Hematopoietic multipotent progenitor cell treated with erythropoietin and hydrocortisone succinate and interleukin-3 and kit ligand, for 15 days (in vitro differentiated cells): ENCODE data around the gene EPYC.
"Not testable (repeated sequence)": the region's sequence is repeated elsewhere in the genome, so short reads cannot be mapped to it uniquely, and the experiment has no call there.

Source experiments
- DNase-seq: peaks from one replicate; pipeline ENCODE4 v3.0.0-alpha.2; 2015; ENCODE audit warnings: low spot score

The EPYC gene

DNA sequence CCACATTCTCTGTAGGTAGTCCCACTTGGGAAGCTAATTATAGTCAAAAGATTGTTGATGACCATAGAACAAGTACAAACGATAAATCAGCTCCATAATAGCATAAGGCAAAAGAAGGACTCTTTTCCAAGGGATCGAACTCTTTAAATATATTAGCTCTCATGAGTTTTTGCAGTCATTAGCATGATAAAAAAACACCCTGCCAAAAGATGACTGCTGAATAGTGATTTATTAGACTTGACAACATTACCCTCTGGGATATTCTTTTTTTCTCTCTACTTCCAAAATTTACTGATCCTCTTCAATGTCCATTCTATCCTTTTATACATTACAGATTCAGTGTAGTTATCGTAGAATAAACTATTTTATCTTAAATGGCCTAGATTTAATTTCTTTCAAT, 14.2 kb downstream of the EPYC start:
- DNase-seq: no peak

DNA sequence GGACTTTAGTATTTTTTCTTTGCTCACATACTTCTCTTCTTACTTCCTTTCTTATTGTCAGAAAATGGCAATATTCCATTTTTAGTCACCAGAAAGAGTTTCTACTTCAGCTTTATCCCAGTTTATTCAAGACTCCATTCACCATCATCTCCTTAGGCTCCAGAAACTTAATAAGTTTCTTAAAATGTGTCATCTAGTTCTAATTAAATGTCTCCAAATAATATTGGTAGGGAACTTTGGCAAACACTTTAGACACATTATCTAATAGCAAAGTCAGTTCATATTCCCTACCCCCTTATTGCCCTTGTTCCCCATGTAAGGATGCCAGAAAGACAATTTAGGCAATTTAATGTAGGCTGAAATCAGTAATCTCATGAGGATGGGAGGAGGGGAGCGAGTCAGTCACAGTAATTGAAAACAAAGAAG, 15.1 kb downstream of the EPYC start:
- no peak for DNase-seq

- DNase-seq: no peak
Measured at GRCh38 chr12:90987520-90987919, 17.3 kb downstream of the EPYC start.

- no peak for DNase-seq
Measured at GRCh38 chr12:90987101-90987500, 17.7 kb downstream of the EPYC start.

- not testable (repeated sequence) for DNase-seq
Measured at GRCh38 chr12:90985331-90985730, 19.4 kb downstream of the EPYC start.

GRCh38 chr12:90984114-90984513, 20.7 kb downstream of the EPYC start:
- DNase-seq: no peak

DNA sequence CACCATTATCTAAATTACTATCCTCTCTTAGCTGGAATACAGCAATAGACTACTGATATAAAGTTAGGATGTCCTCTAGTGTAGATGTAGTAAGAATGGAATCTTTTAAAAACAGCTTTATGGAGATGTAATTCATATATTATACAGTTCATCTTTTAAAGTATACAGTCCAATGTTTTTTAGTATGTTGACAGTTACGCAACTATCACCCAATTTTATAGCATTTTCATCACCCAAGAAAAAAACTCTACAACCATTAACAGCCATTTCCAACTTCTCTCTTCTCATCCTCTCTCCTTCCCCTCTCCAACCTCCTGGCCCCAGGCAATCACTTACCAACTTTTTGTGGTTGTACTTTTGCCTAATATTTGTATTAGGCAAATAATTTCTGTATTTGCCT, 22.6 kb downstream of the EPYC start:
- DNase-seq: no peak

- no peak for DNase-seq
Measured at GRCh38 chr12:90979951-90980350, 24.8 kb downstream of the EPYC start.

DNA sequence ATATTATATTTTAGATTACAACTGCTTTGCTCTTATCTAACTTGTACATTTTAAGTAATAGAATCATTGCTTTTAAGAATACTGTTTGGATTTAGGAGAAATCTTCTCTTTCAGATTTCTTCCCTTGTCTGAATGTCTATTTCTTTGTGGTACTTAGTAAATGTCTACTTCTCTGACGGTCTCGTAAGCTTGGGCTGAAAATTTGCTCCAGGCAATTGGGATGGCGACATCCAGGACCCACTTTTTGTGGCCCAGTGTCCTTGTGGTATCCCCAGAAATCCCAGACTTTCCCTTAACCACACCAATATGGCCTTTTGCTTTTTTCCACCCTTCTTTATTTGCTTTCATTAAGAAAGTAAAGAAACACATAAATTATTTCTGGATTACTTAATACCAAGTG, 25.8 kb downstream of the EPYC start:
- no peak for DNase-seq

DNA sequence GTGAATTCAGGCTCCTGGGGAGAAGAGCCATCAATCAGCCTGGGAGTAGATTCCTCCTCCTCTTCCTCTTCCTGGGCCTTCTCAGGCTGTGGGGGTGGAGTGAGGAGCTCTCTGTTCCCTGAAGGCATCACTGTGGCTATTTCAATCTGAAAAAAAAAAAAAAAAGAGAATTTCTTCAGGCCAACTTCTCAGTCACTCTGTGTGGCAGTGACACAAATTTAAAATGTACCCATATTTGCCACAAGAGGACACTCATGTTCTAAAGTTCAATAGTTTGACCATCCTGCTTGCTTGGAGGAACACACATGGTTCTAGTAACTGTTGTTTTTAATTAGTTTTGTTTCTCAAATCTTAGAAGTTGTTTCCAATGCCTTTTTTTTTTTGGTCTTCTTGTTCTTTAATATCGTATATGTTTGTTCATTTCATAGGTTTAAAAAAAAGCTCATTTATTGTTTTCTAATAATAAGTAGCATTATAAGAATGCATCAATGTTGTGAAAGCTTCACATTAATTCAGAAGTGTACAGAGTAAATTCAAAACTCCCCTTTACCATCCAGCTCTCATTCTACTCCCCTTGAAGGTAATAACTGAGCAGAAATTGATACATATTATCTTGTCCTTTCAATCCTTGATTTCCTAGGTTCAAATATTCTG, 26.5 kb downstream of the EPYC start:
- DNase-seq: no peak

GRCh38 chr12:90977224-90977623, 27.5 kb downstream of the EPYC start:
- DNase-seq: no peak

GRCh38 chr12:90974286-90974685, 30.5 kb downstream of the EPYC start:
- DNase-seq: no peak

GRCh38 chr12:90972226-90972625, 32.5 kb downstream of the EPYC start:
- DNase-seq: no peak

- no peak for DNase-seq
Measured at GRCh38 chr12:90970911-90971310, 33.9 kb downstream of the EPYC start.

DNA sequence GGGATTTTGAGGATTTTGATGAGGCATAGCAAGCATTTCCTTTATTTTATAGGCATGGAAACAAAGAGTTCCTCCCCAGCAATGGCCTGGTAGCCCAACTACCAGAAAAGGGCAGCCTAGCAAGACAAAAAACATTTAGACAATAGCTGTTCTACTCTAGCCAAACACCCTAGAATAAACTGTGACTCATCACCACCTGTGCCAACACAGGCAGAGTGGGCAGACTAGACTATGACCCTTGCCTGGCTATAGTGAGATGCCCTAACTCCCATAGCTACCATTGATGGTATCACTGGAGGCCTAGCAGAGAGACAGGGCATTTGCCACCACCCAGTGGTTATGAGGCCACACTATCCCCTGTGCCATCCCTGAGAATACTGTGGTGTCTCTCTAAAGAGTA, 34.3 kb downstream of the EPYC start:
- no peak for DNase-seq

GRCh38 chr12:90969851-90970250, 34.9 kb downstream of the EPYC start:
- no peak for DNase-seq

DNA sequence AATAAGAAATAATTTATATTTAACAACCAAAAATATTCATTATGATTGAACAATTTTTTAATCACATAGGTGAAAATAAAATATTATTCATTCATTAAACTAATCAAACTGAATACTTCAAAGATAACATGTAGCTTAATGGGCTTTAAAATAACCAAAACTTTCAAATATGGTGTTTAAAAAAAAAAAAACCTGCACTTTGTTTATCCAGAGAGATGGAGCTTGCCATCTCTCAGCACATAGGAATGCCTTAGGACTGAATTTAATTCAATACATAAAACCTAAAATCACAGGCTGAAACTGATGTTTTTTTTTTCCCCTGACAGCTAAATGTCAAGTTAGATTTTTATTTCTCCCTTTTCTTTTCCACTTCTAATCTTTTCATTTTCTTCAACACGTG, 35.4 kb downstream of the EPYC start:
- no peak for DNase-seq

DNA sequence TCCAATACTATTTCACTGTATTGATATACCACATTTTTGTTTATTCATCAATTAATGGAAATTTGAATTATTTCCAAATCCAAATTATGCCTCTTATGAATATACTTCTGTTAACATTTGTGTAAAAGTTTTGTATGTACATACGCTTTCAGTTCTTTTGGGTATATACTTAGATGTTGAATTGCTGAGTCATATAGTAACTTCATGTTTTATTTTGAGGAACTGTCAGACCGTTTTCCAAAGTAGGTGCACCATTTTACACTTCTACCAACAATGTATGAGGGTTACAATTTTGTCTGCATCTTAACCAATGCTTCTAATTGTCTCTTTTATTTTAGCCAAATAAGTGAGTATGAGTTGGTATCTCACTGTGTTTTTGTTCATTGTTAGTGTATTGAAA, 39.6 kb downstream of the EPYC start:
- no peak for DNase-seq

- DNase-seq: no peak
Measured at GRCh38 chr12:90964616-90965015, 40.2 kb downstream of the EPYC start.

DNA sequence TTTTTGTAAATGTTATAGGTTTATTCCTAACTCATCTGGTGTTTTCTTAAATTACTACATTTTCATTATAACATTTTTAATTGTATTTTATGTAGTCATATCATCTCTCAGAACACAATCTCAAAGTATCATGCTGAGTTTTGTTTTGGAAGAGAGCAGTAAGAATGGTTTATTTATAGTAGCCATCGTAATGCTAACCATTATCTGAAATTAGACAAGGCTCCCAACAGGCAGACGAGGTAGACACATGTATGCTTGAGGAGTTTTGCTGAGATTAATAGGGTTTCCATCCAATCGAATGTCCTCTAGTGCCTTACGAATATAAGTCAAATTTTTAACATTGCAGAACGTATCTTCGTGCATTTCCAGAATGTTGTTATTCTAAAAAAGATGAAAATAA, 40.8 kb downstream of the EPYC start:
- no peak for DNase-seq

- no peak for DNase-seq
Measured at GRCh38 chr12:90961154-90961553, 43.6 kb downstream of the EPYC start.

DNA sequence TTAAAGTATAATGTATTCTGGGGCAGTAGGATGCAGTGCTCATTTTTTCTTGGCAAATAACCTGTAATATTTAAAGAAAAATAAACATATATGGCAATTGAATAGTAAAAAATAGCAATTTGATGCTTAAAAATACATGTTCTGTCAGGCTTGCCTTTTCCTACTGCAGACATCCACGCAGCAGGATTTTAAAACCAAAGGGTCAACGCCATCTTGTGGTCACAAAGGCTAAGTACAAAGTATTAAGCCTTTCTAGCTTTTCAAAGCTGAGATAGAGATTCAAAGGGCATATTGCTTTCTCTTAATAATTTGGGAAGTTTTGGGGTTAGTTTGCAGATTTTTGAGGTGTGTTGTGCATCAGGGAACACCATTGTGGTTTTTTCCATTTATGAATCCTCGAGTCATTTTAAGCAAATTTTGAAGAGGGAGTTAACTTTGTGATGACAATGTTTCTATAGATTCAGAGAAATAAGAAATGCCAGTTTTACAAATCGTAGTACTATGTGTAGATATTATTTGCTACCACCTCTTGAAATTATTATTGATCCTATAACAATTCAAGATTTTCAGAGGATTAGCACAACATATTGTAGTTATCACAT, 45.1 kb downstream of the EPYC start:
- peak; percentile 23 for DNase-seq

GRCh38 chr12:90959032-90959431, 45.7 kb downstream of the EPYC start:
- no peak for DNase-seq

DNA sequence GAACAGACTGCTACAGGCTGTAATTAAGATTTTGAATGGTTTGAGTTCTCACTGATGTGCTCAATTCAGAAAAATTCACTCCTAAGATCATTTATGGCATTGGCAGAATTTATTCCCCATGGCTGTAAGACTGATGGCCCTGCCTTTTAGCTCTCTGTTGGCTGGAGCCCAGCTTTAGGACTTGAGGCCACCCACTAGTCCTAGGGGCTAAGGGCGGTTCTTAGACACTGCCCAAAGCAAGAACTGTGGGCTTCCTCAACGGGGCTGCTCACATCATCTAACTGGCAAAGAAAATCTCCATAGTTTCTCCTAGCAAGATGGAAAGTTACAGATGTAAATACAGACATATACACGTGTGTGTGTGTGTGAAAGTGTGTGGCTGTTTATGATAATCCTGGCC, 46.4 kb downstream of the EPYC start:
- no peak for DNase-seq
